H9 (cell line): Measurements from ENCODE around the gene DTNBP1. TPM values are rescaled to one million over a fixed set of nuclear protein-coding genes. Genes with fewer than 3 reads are reported as not detected.

Experiments used
- DNase-seq: peaks from one replicate; pipeline ENCODE4 v3.0.0-alpha.2; 2017
- H2AFZ ChIP-seq: one replicate; pipeline ENCODE4 v1.6.1; 2013; ENCODE audit warnings: mild to moderate bottlenecking, low read length, control low read depth, moderate library complexity
- H2AK5ac ChIP-seq: 2 replicates; pipeline ENCODE4 v1.6.1; 2013; ENCODE audit warnings: low read length, control low read depth, mixed read lengths; ENCODE audit not compliant: insufficient read length
- H2BK120ac ChIP-seq: one replicate; pipeline ENCODE4 v1.6.1; 2013; ENCODE audit warnings: low read depth, mild to moderate bottlenecking, low read length, control low read depth, inconsistent platforms; ENCODE audit not compliant: poor library complexity, severe bottlenecking
- H2BK12ac ChIP-seq: 2 replicates; pipeline ENCODE4 v1.6.1; 2013; ENCODE audit warnings: low read length, control low read depth, mixed read lengths, low read depth; ENCODE audit not compliant: insufficient read length
- H2BK15ac ChIP-seq: 2 replicates; pipeline ENCODE4 v1.6.1; 2013; ENCODE audit warnings: low read depth, low read length, control low read depth
- H2BK20ac ChIP-seq: one replicate; pipeline ENCODE4 v1.6.1; 2013; ENCODE audit warnings: low read depth, mild to moderate bottlenecking, low read length, control low read depth, inconsistent platforms; ENCODE audit not compliant: poor library complexity, severe bottlenecking
- H2BK5ac ChIP-seq: 2 replicates; pipeline ENCODE4 v1.6.1; 2013; ENCODE audit warnings: low read length, control low read depth, mixed read lengths; ENCODE audit not compliant: insufficient read length
- H3K14ac ChIP-seq: 2 replicates; pipeline ENCODE4 v1.6.1; 2013; ENCODE audit warnings: low read length, control low read depth; ENCODE audit not compliant: insufficient read depth
- H3K18ac ChIP-seq: 2 replicates; pipeline ENCODE4 v1.6.1; 2013; ENCODE audit warnings: low read depth, mild to moderate bottlenecking, mixed read lengths, low read length, control low read depth; ENCODE audit not compliant: insufficient read length
- H3K23ac ChIP-seq: 2 replicates; pipeline ENCODE4 v1.6.1; 2013; ENCODE audit warnings: low read length, control low read depth, mixed read lengths, low read depth; ENCODE audit not compliant: insufficient read length
- H3K23me2 ChIP-seq: 2 replicates; pipeline ENCODE4 v1.6.1; 2013; ENCODE audit warnings: low read depth, mild to moderate bottlenecking, mixed read lengths, low read length, control low read depth; ENCODE audit not compliant: insufficient read length, poor library complexity, severe bottlenecking
- H3K27ac ChIP-seq: 2 replicates; pipeline ENCODE4 v1.5.1; 2013; ENCODE audit warnings: low read length, control low read depth, mixed read lengths, low read depth; ENCODE audit not compliant: insufficient read length
- H3K27me3 ChIP-seq: 2 replicates; pipeline ENCODE4 v1.6.1; 2013; ENCODE audit warnings: low read length, control low read depth, inconsistent platforms; ENCODE audit not compliant: insufficient read depth
- H3K4ac ChIP-seq: 2 replicates; pipeline ENCODE4 v1.6.1; 2013; ENCODE audit warnings: low read depth, mild to moderate bottlenecking, control low read depth, inconsistent platforms, low read length, moderate library complexity
- H3K4me1 ChIP-seq: 2 replicates; pipeline ENCODE4 v1.6.1; 2013; ENCODE audit warnings: low read length, control low read depth, inconsistent platforms; ENCODE audit not compliant: insufficient read depth
- H3K4me2 ChIP-seq: 2 replicates; pipeline ENCODE4 v1.6.1; 2013; ENCODE audit warnings: low read length, control low read depth, mixed read lengths; ENCODE audit not compliant: insufficient read length, insufficient read depth
- H3K56ac ChIP-seq: 2 replicates; pipeline ENCODE4 v1.6.1; 2013; ENCODE audit warnings: low read depth, mild to moderate bottlenecking, mixed read lengths, low read length, control low read depth; ENCODE audit not compliant: insufficient read length
- H3K79me1 ChIP-seq: 2 replicates; pipeline ENCODE4 v1.6.1; 2013; ENCODE audit warnings: low read depth, mild to moderate bottlenecking, moderate library complexity, low read length, control low read depth, inconsistent platforms; ENCODE audit not compliant: insufficient read depth, poor library complexity, severe bottlenecking
- H3K79me2 ChIP-seq: 2 replicates; pipeline ENCODE4 v1.6.1; 2013; ENCODE audit warnings: low read length, control low read depth, inconsistent platforms; ENCODE audit not compliant: insufficient read depth
- H3K9ac ChIP-seq: 2 replicates; pipeline ENCODE4 v1.6.1; 2013; ENCODE audit warnings: low read length, control low read depth, mixed read lengths; ENCODE audit not compliant: insufficient read length; ENCODE audit errors: extremely low read depth
- H3K9me3 ChIP-seq: one replicate; pipeline ENCODE4 v1.6.1; 2013; ENCODE audit warnings: low read depth, low read length, inconsistent platforms; ENCODE audit not compliant: control insufficient read depth
- H3T11ph ChIP-seq: one replicate; pipeline ENCODE4 v1.6.1; 2013; ENCODE audit warnings: mild to moderate bottlenecking, low read length, control low read depth, inconsistent platforms
- H4K20me1 ChIP-seq: one replicate; pipeline ENCODE4 v1.6.1; 2013; ENCODE audit not compliant: control insufficient read depth, insufficient read length, insufficient read depth
- H4K5ac ChIP-seq: 2 replicates; pipeline ENCODE4 v1.6.1; 2013; ENCODE audit warnings: low read depth, mild to moderate bottlenecking, mixed read lengths, low read length, control low read depth; ENCODE audit not compliant: insufficient read length
- H4K8ac ChIP-seq: replicated peaks from 2 replicates; pipeline ENCODE4 v1.6.1; 2013; ENCODE audit warnings: low read length, control low read depth, mixed read lengths, low read depth; ENCODE audit not compliant: insufficient read length
- H4K91ac ChIP-seq: 2 replicates; pipeline ENCODE4 v1.6.1; 2013; ENCODE audit warnings: low read depth, mild to moderate bottlenecking, moderate library complexity, mixed read lengths, low read length, control low read depth; ENCODE audit not compliant: insufficient read length
- H3K27ac Mint-ChIP-seq, 3 experiments: 2 replicates in 2 of 3; 3 replicates in 1 of 3; pipeline ENCODE4 v1.8.0; 2020 to 2021; ENCODE audit warnings: mixed read lengths in 3 of 3, mild to moderate bottlenecking in 1 of 3, moderate library complexity in 1 of 3
- H3K27me3 Mint-ChIP-seq: 2 replicates; pipeline ENCODE4 v1.8.0; 2021; ENCODE audit warnings: low read depth, mild to moderate bottlenecking, moderate library complexity, mixed read lengths
- H3K36me3 Mint-ChIP-seq, 3 experiments: 2 replicates in 2 of 3; 3 replicates in 1 of 3; pipeline ENCODE4 v1.8.0; 2020 to 2021; ENCODE audit warnings: low read depth in 3 of 3, mixed read lengths in 3 of 3; ENCODE audit not compliant: insufficient read depth in 1 of 3
- H3K4me1 Mint-ChIP-seq, 2 experiments: 2 replicates each; pipeline ENCODE4 v1.8.0; 2020; ENCODE audit warnings: mixed read lengths in 2 of 2
- H3K4me3 Mint-ChIP-seq, 2 experiments: 2 replicates in 1 of 2; 3 replicates in 1 of 2; pipeline ENCODE4 v1.8.0; 2020 to 2021; ENCODE audit warnings: mild to moderate bottlenecking in 2 of 2, mixed read lengths in 2 of 2, moderate library complexity in 1 of 2
- H3K9me3 Mint-ChIP-seq, 2 experiments: 2 replicates in 1 of 2; 3 replicates in 1 of 2; pipeline ENCODE4 v1.8.0; 2020; ENCODE audit warnings: mild to moderate bottlenecking in 2 of 2, mixed read lengths in 2 of 2, moderate library complexity in 1 of 2
- WGBS: extraction: QIAGEN DNeasy Blood & Tissue Kit; methylation state at CpG from one replicate; pipeline ENCODE4 v1.1.7; 2013; ENCODE audit warnings: missing lambda C conversion rate, low lambda C conversion rate, mixed read lengths; ENCODE audit not compliant: insufficient read length; ENCODE audit errors: extremely low coverage; 5-methylcytosine and 5-hydroxymethylcytosine counted together
- total RNA-seq: library from RNA; stranded (reverse); gene quantifications from 2 replicates; pipeline ENCODE4 v1.2.1, GENCODE V29; 2021
- TF ChIP-seq, protein P1 (sequence below): fragments of 200-600 bp; sonication (generic); conservative IDR thresholded peaks from 3 replicates; pipeline ENCODE4 v1.8.0; 2021; ENCODE audit warnings: antibody characterized with exemption, mild to moderate bottlenecking

DTNBP1 gene
- total RNA-seq, 1 experiment from 2014 or later = 12.9 TPM

GRCh38 chr6:15538766-15539495, 123.9 kb downstream of the DTNBP1 start:
- H3K4me3 Mint-ChIP-seq = no peak overlapping the region
- Histone ChIP-seq H2AK5ac (no peak overlapping the region), H2BK20ac (no peak overlapping the region), H2BK120ac (no peak overlapping the region), H3K9me3 (no peaks in the 10 kb centered on the region), H2BK5ac (no peak overlapping the region), H2BK15ac (no peak overlapping the region), H3K27ac (no peak overlapping the region), H3T11ph (no peak overlapping the region), H3K23ac (no peak overlapping the region), H4K91ac (no peak overlapping the region), H4K8ac (no peak overlapping the region), H4K5ac (no peak overlapping the region), H3K23me2 (no peaks in the 10 kb centered on the region), H3K18ac (no peak overlapping the region), H3K9ac (no peak overlapping the region), H3K56ac (no peak overlapping the region), H3K4ac (no peak overlapping the region), H3K27me3 (no peaks in the 10 kb centered on the region), H3K79me1 (no peaks in the 10 kb centered on the region), H3K4me1 (no peaks in the 10 kb centered on the region), H4K20me1 (no peaks in the 10 kb centered on the region), H3K79me2 (no peaks in the 10 kb centered on the region), H2AFZ (no peak overlapping the region), H3K14ac (no peak overlapping the region), H3K4me2 (no peak overlapping the region), H2BK12ac (no peak overlapping the region)
- WGBS = no CpG with 5 or more reads among the region's 9 CpGs
- no peak overlapping the region for H3K27ac Mint-ChIP-seq
- 0 out of 4 replicates have a peak, but pooled peaks cover 0 to 2% of the 10 kb centered on the region in 2 experiments for H3K4me1 Mint-ChIP-seq
- peaks cover 7 to 9% (median 7%) of the 10 kb centered on the region in 3 experiments; a peak in 6 of 7 replicates for H3K36me3 Mint-ChIP-seq
- H3K9me3 Mint-ChIP-seq = peaks cover 3 to 14% of the 10 kb centered on the region in 2 experiments; a peak in 4 of 5 replicates
- no peaks in the 10 kb centered on the region for H3K27me3 Mint-ChIP-seq
- TF ChIP-seq, protein P1, sequence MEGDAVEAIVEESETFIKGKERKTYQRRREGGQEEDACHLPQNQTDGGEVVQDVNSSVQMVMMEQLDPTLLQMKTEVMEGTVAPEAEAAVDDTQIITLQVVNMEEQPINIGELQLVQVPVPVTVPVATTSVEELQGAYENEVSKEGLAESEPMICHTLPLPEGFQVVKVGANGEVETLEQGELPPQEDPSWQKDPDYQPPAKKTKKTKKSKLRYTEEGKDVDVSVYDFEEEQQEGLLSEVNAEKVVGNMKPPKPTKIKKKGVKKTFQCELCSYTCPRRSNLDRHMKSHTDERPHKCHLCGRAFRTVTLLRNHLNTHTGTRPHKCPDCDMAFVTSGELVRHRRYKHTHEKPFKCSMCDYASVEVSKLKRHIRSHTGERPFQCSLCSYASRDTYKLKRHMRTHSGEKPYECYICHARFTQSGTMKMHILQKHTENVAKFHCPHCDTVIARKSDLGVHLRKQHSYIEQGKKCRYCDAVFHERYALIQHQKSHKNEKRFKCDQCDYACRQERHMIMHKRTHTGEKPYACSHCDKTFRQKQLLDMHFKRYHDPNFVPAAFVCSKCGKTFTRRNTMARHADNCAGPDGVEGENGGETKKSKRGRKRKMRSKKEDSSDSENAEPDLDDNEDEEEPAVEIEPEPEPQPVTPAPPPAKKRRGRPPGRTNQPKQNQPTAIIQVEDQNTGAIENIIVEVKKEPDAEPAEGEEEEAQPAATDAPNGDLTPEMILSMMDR = no peak
- DNase-seq = no peak
